ENCODE results near the gene NME9. TPM values are rescaled to one million over a fixed set of nuclear protein-coding genes. Genes with fewer than 3 reads are reported as not detected.

NME9 gene
- total RNA-seq, 1 experiment from 2014 or later, result not detected

- H4K5ac ChIP-seq (ENCODE audit: insufficient read length, low read depth, low read length), result no peak overlapping the region
- TF ChIP-seq, protein P1, sequence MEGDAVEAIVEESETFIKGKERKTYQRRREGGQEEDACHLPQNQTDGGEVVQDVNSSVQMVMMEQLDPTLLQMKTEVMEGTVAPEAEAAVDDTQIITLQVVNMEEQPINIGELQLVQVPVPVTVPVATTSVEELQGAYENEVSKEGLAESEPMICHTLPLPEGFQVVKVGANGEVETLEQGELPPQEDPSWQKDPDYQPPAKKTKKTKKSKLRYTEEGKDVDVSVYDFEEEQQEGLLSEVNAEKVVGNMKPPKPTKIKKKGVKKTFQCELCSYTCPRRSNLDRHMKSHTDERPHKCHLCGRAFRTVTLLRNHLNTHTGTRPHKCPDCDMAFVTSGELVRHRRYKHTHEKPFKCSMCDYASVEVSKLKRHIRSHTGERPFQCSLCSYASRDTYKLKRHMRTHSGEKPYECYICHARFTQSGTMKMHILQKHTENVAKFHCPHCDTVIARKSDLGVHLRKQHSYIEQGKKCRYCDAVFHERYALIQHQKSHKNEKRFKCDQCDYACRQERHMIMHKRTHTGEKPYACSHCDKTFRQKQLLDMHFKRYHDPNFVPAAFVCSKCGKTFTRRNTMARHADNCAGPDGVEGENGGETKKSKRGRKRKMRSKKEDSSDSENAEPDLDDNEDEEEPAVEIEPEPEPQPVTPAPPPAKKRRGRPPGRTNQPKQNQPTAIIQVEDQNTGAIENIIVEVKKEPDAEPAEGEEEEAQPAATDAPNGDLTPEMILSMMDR (conservative IDR thresholded peaks at IDR 0.05), result no peak
- peaks cover 4 to 15% (median 5%) of the 10 kb centered on the region in 3 experiments; a peak in 6 of 7 replicates for H3K36me3 Mint-ChIP-seq (ENCODE audit: insufficient read depth in 1 of 3, low read depth in 3 of 3)
Measured at GRCh38 chr3:138284079-138284478, 45.6 kb downstream of the NME9 start.

More at GRCh38 chr3:138284079-138284478, 45.6 kb downstream of the NME9 start:
- no peak overlapping the region for H3K18ac ChIP-seq (ENCODE audit: insufficient read length, low read depth, low read length)
- no peak overlapping the region for H3K56ac ChIP-seq (ENCODE audit: insufficient read length, low read depth, low read length)
- no peak overlapping the region for H3K27ac ChIP-seq (ENCODE audit: insufficient read length, low read depth, low read length)
- peaks cover 9 to 12% of the 10 kb centered on the region in 2 experiments for H3K4me1 Mint-ChIP-seq
- no CpG with 5 or more reads among the region's 1 CpG for WGBS (ENCODE audit: extremely low coverage, insufficient read length, low lambda C conversion rate)
- H3K23ac ChIP-seq (ENCODE audit: insufficient read length, low read depth, low read length), result no peak overlapping the region
- no peaks in the 10 kb centered on the region for H3K23me2 ChIP-seq (ENCODE audit: insufficient read length, low read depth, low read length, poor library complexity, severe bottlenecking)
- no peaks in the 10 kb centered on the region for H4K20me1 ChIP-seq (ENCODE audit: control insufficient read depth, insufficient read depth, insufficient read length)
- H3K27ac Mint-ChIP-seq, result no peak overlapping the region
- no peak overlapping the region for H2AK5ac ChIP-seq (ENCODE audit: insufficient read length, low read length)
- no peak overlapping the region for H2BK120ac ChIP-seq (ENCODE audit: low read depth, low read length, poor library complexity, severe bottlenecking)
- no peaks in the 10 kb centered on the region for H3K79me2 ChIP-seq (ENCODE audit: insufficient read depth, low read length)
- no peak overlapping the region for H3K14ac ChIP-seq (ENCODE audit: insufficient read depth, low read length)
- H3K27me3 ChIP-seq (ENCODE audit: insufficient read depth, low read length), result no peaks in the 10 kb centered on the region
- H2AFZ ChIP-seq (ENCODE audit: low read length), result no peak overlapping the region
- no peak overlapping the region for H3K4me3 Mint-ChIP-seq
- H4K8ac ChIP-seq (replicated peaks; ENCODE audit: insufficient read length, low read depth, low read length), result no peak overlapping the region
- H3K9me3 ChIP-seq (ENCODE audit: control insufficient read depth, low read depth, low read length), result no peaks in the 10 kb centered on the region
- H3K9ac ChIP-seq (ENCODE audit: extremely low read depth, insufficient read length, low read length), result no peak overlapping the region
- no peak for DNase-seq
- H3K9me3 Mint-ChIP-seq, result no peaks in the 10 kb centered on the region
- no peaks in the 10 kb centered on the region for H3K27me3 Mint-ChIP-seq (ENCODE audit: low read depth)
- H3K4ac ChIP-seq (ENCODE audit: low read depth, low read length), result no peak overlapping the region
- H3K79me1 ChIP-seq (ENCODE audit: insufficient read depth, low read depth, low read length, poor library complexity, severe bottlenecking), result no peaks in the 10 kb centered on the region
- H4K91ac ChIP-seq (ENCODE audit: insufficient read length, low read depth, low read length), result no peak overlapping the region
- no peak overlapping the region for H3T11ph ChIP-seq (ENCODE audit: low read length)
- H2BK20ac ChIP-seq (ENCODE audit: low read depth, low read length, poor library complexity, severe bottlenecking), result no peak overlapping the region
- no peak overlapping the region for H3K4me2 ChIP-seq (ENCODE audit: insufficient read depth, insufficient read length, low read length)
- H3K4me1 ChIP-seq (ENCODE audit: insufficient read depth, low read length), result no peaks in the 10 kb centered on the region
- H2BK15ac ChIP-seq (ENCODE audit: low read depth, low read length), result no peak overlapping the region
- H2BK5ac ChIP-seq (ENCODE audit: insufficient read length, low read length), result no peak overlapping the region
- H2BK12ac ChIP-seq (ENCODE audit: insufficient read length, low read depth, low read length), result no peak overlapping the region
